Measurements from ENCODE around the gene ATPAF1. TPM values are rescaled to one million over a fixed set of nuclear protein-coding genes. Genes with fewer than 3 reads are reported as not detected.

Gene ATPAF1
- total and polyA plus RNA-seq, 12 donors, result 104 to 225 (median 139) TPM

DNA sequence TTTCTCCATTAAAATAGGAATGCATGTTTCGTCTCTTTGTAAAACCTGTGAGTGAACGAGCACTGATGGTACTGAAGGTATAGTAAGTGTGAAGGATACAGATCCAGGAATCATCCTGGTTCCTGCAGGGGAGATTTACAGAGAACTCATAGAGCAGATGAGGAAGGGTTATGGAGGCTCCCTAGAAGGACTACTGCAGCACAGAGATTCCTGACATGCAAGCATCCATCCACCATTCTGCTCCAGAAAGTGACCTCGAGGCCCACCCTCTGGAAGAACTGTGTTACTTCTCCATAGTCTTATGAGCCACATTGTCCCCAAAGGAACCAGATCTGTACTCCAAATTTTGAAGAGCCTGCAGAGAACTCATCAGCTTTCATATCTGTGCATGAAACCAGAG, 78.6 kb downstream of the ATPAF1 start:
- Histone ChIP-seq H3K27ac (no peak overlapping the region), H3K36me3 (replicated peaks in 1 of 2) (peaks cover 0 to 61% of the 10 kb centered on the region in 2 donors), H3K4me3 (no peak overlapping the region), H3K27me3 (no peaks in the 10 kb centered on the region), H3K9me3 (replicated peaks in 1 of 3) (no peaks in the 10 kb centered on the region), H3K4me1 (replicated peaks in 1 of 2) (peaks cover 0 to 18% of the 10 kb centered on the region in 2 donors)
- WGBS, 4 donors, result 95 to 98% (median 96%) methylated on average over 2 to 3 of the region's 3 CpGs
- intact Hi-C loops (cut with DNase I), result no loop called here
- no peak for TF ChIP-seq POLR2A (IDR thresholded peaks at IDR 0.05)
- TF ChIP-seq, protein P1, sequence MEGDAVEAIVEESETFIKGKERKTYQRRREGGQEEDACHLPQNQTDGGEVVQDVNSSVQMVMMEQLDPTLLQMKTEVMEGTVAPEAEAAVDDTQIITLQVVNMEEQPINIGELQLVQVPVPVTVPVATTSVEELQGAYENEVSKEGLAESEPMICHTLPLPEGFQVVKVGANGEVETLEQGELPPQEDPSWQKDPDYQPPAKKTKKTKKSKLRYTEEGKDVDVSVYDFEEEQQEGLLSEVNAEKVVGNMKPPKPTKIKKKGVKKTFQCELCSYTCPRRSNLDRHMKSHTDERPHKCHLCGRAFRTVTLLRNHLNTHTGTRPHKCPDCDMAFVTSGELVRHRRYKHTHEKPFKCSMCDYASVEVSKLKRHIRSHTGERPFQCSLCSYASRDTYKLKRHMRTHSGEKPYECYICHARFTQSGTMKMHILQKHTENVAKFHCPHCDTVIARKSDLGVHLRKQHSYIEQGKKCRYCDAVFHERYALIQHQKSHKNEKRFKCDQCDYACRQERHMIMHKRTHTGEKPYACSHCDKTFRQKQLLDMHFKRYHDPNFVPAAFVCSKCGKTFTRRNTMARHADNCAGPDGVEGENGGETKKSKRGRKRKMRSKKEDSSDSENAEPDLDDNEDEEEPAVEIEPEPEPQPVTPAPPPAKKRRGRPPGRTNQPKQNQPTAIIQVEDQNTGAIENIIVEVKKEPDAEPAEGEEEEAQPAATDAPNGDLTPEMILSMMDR (IDR thresholded peaks at IDR 0.05), result no peak
- no peak for DNase-seq

- peak overlapping the region in 2 of 5 donors; percentile 12 to 17 for H3K27ac ChIP-seq
- H3K9me3 ChIP-seq (replicated peaks in 1 of 3), result no peaks in the 10 kb centered on the region
- peaks cover 0 to 60% of the 10 kb centered on the region in 2 donors for H3K36me3 ChIP-seq (replicated peaks in 1 of 2)
- H3K4me1 ChIP-seq (replicated peaks in 1 of 2), result peaks cover 0 to 18% of the 10 kb centered on the region in 2 donors
- TF ChIP-seq, protein P1 (IDR thresholded peaks at IDR 0.05), result no peak
- TF ChIP-seq POLR2A (IDR thresholded peaks at IDR 0.05), result no peak
- H3K4me3 ChIP-seq, result no peak overlapping the region
- 73 to 87% (median 78%) methylated on average over 6 to 7 of the region's 7 CpGs for WGBS, 4 donors
- no peaks in the 10 kb centered on the region for H3K27me3 ChIP-seq
- intact Hi-C loops (cut with DNase I), result no loop called here
- DNase-seq, result peak; percentile 34 to 66 (median 57)
These were observed 81.1 kb downstream of the ATPAF1 start for GRCh38 chr1:46587069-46587468.

- DNase-seq, result peak in 4 of 7 donors; percentile 40 to 60 (median 50)
- Histone ChIP-seq H3K4me1 (replicated peaks in 1 of 2) (peaks cover 0 to 24% of the 10 kb centered on the region in 2 donors), H3K4me3 (no peak overlapping the region), H3K27ac (no peak overlapping the region), H3K36me3 (replicated peaks in 1 of 2) (peaks cover 0 to 46% of the 10 kb centered on the region in 2 donors), H3K27me3 (no peaks in the 10 kb centered on the region), H3K9me3 (replicated peaks in 1 of 3) (no peaks in the 10 kb centered on the region)
- 60 to 72% (median 62%) methylated on average over 12 of the region's 12 CpGs for WGBS, 4 donors
- intact Hi-C loops (cut with DNase I), result no loop called here
- TF ChIP-seq, protein P1 (IDR thresholded peaks at IDR 0.05), result no peak
These were observed 82.7 kb downstream of the ATPAF1 start for GRCh38 chr1:46585312-46585938.

DNA sequence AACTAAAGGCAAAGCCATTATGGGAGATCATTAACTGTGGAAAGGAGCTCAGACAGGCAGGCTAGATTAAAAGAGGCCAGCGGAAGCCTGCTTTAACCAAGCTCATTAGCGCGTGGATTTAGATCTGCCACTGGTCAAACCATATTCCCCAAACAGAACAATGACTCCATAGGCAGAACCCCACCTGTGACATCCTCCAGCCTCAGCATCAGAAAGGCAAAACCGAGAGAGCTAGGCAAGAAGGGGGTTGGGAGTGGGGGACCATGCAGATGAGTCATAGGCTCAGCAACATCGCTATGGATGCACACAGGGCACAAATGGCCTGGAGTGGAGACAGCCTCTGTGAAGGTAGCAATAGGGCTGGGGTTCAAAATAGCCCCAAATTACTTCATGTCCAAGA, 84.7 kb downstream of the ATPAF1 start:
- Histone ChIP-seq H3K27me3 (no peaks in the 10 kb centered on the region), H3K36me3 (replicated peaks in 1 of 2) (peaks cover 0 to 45% of the 10 kb centered on the region in 2 donors), H3K4me1 (replicated peaks in 1 of 2) (peaks cover 0 to 24% of the 10 kb centered on the region in 2 donors), H3K9me3 (replicated peaks in 1 of 3) (no peaks in the 10 kb centered on the region), H3K4me3 (no peak overlapping the region), H3K27ac (no peak overlapping the region)
- 86 to 92% (median 87%) methylated on average over 5 of the region's 5 CpGs for WGBS, 4 donors
- no peak for TF ChIP-seq POLR2A (IDR thresholded peaks at IDR 0.05)
- TF ChIP-seq, protein P1 (IDR thresholded peaks at IDR 0.05), result no peak
- DNase-seq, result no peak
- intact Hi-C loops (cut with DNase I), result no loop called here

All from adrenal gland (tissue), 12 donors.